GM12872 (cell line): ENCODE results near the gene ANKRD1.

Experiments used
- TF ChIP-seq, protein P1 (sequence below): IDR thresholded peaks from 3 replicates; pipeline ENCODE4 v1.5.1; 2011; ENCODE audit warnings: low read depth, mild to moderate bottlenecking, low read length, moderate library complexity; ENCODE audit not compliant: insufficient read depth

The ANKRD1 gene

DNA sequence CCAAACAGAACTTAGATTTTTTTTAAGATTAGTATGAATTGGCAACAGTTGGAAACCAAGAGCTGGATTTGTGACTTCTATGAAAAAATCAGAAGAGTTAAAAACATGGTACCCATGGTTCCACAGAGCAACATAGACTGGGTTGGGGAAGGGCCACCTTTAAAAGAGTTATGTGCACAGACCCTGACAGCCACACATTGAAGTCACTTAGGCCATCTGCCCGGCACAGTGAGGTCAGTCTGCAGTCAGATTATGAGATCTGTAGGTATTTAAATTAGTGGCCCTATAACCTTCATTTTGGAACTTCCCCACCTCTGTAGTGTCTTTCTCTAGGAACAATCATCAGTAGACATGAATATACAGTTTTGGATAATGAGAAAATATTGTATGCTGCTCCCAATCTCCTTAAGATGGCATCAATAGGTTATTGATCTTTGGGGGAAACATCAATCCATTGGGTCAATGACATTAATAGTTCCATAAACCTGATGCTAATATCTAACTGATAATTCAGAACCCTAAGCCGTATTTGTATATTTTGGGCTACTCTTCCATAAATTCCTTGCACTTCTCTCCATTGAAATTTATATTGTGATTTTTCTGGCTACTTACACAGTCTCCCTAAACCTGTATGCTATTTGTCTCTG lies 7.0 kb downstream of the ANKRD1 start:
- TF ChIP-seq, protein P1, sequence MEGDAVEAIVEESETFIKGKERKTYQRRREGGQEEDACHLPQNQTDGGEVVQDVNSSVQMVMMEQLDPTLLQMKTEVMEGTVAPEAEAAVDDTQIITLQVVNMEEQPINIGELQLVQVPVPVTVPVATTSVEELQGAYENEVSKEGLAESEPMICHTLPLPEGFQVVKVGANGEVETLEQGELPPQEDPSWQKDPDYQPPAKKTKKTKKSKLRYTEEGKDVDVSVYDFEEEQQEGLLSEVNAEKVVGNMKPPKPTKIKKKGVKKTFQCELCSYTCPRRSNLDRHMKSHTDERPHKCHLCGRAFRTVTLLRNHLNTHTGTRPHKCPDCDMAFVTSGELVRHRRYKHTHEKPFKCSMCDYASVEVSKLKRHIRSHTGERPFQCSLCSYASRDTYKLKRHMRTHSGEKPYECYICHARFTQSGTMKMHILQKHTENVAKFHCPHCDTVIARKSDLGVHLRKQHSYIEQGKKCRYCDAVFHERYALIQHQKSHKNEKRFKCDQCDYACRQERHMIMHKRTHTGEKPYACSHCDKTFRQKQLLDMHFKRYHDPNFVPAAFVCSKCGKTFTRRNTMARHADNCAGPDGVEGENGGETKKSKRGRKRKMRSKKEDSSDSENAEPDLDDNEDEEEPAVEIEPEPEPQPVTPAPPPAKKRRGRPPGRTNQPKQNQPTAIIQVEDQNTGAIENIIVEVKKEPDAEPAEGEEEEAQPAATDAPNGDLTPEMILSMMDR, result no peak

- TF ChIP-seq, protein P1, result no peak
Observed at GRCh38 chr10:90912854-90913479, 7.9 kb downstream of the ANKRD1 start.

- TF ChIP-seq, protein P1, result no peak
Observed at GRCh38 chr10:90912174-90912573, 8.7 kb downstream of the ANKRD1 start.

DNA sequence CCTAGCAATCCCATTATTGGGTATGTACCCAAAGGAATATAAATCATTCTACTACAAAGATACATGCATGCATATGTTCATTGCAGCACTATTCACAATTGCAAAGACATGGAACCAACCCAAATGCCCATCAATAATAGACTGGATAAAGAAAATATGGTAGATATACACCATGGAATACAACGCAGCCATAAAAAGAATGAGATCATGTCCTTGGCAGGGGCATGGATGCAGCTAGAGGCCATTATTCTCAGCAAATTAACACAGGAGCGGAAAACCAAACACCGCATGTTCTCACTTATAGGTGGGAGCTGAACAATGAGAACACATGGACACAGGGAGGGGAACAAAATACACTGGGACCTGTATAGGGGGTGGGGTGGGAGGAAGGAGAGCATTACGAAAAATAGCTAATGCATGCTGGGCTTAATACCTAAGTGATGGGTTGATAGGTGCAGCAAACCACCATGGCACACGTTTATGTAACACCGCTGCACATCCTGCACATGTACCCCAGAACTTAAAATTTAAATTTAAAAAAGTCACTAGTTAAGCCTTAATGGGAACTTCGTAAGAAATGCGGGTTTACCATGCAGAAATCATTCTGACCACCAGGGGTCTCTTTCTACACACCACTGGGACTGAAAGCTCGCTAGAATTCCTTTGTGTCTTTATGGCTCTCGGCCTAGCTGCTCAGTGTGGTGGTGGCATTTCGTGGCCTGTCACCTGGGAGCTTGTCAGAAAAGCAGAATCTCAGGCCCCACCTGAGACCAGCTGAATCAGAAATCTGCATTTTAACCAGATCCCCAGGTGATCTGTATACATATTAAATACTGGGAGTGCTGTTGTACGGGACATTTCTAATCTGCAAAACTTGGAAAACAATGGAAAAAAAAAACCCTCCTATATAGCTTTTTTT lies 9.5 kb downstream of the ANKRD1 start:
- TF ChIP-seq, protein P1, result peak; percentile 82

GRCh38 chr10:90906596-90906995 lies 14.3 kb downstream of the ANKRD1 start:
- TF ChIP-seq, protein P1, result no peak

- TF ChIP-seq, protein P1, result no peak
Observed at GRCh38 chr10:90905925-90906324, 15.0 kb downstream of the ANKRD1 start.

DNA sequence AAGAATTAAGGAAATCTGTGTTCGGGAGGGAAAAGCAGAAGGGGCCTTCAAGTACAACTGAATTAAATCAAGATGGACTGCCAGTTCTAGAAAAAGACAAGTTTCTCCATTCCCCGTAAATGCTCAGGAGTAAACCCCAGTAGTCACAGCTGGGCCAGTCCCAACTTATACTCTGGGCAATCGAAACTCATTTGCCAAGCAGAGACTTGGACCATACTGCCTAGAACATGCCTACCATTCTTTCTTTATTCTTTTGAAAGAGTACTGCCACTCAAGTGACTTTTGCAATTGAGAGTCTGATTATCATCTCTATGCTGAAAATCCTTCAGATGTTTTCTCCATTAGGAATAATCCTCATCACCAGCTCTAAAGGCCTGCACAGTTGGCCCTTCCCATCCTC lies 27.7 kb downstream of the ANKRD1 start:
- TF ChIP-seq, protein P1, result no peak
